Umbilical cord (tissue), 2 donors: Measurements from ENCODE around the gene PCDHGB2. TPM values are rescaled to one million over a fixed set of nuclear protein-coding genes. Genes with fewer than 3 reads are reported as not detected.
A peak's percentile ranks its signal among the peaks of the same experiment; 100 is the strongest.
"Not testable (repeated sequence)": the region's sequence is repeated elsewhere in the genome, so short reads cannot be mapped to it uniquely, and the experiment has no call there.

Experiments
- DNase-seq: peaks from one replicate; pipeline ENCODE4 v3.0.0-alpha.2; 2015; ENCODE audit warnings: low spot score
- total RNA-seq: library from RNA; depleted of rRNA; stranded (reverse); fragments of >200 nt; gene quantifications from one replicate; pipeline ENCODE4 v1.2.3, GENCODE V29; 2014; ENCODE audit warnings: low replicate concordance; ENCODE audit not compliant: insufficient read depth

The PCDHGB2 gene
- 4.6 TPM for total RNA-seq

GRCh38 chr5:141359790-141360426 is at the start of gene PCDHGB2:
Gene PCDHGB2, plus strand, starts transcription at chr5:141359994. Its CDS starts 142 bp downstream, at chr5:141360136.
- no peak for DNase-seq

- DNase-seq = no peak
Observed at GRCh38 chr5:141313711-141314110, 46.1 kb upstream of the PCDHGB2 start.

DNA sequence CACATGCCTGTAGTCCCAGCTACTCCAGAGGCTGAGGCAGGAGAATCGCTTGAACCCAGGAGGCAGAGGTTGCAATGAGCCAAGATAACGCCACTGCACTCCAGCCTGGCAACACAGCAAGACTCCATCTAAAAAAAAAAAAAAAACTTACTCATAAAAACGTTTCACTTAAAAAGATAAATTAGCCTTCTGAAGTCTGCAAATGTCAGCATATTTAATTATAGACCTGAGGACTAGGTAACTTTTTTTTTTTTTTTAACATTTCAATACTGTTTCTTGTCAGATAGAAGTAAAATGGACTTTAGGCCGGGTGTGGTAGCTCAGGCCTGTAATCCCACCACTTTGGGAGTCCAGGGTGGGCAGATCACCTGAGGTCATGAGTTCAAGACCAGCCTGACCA is 42.8 kb upstream of the PCDHGB2 start:
- not testable (repeated sequence) for DNase-seq

DNA sequence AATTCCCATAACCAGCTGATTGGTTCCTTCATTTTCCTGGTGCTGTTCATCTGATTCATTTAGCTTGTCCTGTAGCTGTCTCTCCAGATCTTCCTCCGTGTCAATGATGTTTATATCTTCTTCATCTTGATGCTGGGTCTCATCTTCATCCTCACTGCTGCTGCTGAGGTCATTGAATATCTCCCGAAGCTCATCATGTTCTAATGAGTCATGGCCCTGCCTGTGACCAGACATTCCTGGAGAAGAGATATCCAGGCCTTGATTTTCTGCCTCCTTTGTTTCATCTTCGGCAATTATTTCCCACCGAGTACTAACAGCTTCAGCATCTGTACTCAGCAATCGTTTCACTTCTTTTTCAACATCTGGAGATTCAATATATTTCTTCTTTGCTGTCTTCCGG is 40.6 kb upstream of the PCDHGB2 start:
- DNase-seq = no peak

DNA sequence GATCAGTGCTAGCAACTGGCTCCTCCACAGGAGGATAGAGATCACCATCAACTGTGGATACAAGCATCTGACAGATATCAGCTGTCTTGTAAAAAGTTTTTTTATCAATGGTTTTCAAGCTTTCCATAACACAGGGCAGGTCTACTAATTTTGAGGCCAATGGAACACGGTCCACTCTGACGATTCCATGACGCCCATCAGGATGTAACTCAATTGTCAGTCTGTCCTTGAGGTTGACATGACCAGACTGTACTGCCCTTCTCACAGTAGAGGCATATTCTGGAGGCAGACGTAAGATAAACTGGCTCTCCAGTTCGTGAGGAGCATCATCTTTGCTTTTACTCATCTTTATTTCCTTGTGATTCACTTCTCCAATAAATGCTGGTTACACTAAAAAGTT is 40.1 kb upstream of the PCDHGB2 start:
- no peak for DNase-seq

DNA sequence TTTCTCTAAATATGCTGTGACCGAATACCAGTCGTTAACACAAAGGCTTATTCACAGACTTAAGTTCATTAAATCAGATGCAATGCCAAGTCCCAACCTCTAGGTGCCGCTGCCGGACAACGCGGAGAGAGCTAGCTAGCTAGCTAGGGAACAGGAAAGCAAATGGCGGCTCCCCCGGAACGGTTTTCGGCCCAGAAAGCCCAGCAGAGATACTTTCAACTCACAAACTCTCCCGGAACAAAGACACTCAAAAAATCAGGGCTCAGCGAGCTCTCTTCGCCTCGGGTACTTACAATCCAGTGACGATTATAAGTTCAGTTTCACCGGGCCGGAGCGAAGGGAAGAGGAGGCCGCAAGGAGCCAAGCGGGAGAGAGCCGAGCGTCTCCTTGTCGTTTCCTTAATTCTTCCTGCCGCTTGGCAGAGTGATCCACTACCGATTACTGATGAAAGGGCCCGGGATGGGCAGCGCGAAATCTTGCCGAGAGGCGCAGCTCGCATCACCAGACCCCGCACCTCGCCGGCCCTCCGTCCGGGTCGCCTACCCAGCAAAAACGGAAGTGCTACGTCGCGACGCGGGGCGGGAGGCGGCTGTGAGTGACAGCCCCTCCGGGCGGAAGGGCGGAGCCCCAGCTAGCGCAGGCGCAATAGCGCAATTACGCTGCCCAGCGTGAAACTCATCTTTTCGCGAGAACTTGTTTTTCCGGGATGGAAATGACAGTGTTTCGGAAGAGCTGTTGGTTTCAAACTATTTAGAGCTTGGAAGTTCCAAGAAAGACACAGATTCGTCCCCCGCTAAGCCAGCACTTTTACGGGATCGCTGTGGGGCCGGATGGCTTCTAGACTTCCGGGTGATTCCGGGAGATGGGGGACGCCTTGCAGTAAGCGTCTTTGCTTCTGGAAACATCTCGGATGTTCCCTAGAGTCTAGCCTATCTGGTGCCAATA is 39.3 kb upstream of the PCDHGB2 start, which contains the start of gene TAF7:
TSS of gene TAF7 (minus strand) at position 560 of the 945 bp plus-strand sequence. CDS start 740 bp downstream, outside the sequence.
- DNase-seq = peak; percentile 94

DNA sequence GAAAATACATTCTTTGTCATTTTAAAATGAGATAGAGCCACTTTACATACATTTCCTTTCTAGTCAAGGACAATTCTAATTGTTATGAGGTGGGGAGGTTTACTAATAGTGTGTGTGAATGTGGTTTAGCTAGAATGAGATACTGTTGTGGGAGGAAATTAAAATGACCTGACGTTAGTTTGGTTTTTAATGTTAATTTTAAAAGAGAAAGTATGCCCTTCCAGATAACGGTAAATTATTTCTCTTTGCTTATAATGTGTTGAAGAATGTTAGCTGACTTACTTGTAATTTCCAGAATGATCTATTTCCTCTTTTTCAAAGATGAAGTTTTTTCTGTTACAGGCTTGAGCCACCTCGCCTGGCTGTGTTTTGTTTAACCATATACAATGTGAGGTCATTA is 37.5 kb upstream of the PCDHGB2 start:
- DNase-seq = no peak

DNA sequence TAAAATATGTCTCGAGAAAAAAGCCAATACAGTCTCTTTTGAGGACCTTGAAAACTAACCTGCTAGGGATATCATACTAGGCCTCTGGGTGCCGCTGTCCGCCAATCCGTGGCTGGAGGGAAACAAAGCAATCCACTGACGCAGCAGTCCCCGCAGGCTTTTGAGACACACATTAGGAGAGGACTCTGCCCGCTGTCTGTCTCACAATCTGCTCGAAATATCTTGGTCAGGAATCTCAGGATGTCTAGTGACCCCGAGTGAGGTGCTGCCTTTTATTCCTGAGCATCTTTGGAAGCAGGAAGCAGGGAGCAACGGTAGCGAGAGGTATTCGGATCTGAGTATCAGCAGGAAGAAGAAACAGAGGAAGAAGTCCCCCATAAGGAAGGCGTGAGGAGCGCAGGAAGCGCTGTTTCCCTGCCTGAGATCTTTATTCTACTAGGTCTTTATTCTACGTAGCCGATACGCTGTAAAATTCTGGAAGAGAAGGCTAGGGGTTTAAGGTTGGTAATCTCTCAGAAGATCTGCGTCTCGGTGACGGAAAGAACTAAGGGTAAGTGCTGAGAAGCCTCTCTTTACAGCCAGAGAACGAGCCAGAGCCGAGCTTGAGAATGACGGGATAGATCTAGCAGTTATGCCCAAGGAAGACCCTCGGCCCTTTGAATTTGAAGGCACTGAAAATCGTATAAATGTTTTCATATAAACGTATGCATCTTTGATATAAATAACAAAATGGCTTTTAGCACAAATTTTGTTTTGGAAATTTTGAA is 33.5 kb upstream of the PCDHGB2 start:
- DNase-seq = peak; percentile 24

DNA sequence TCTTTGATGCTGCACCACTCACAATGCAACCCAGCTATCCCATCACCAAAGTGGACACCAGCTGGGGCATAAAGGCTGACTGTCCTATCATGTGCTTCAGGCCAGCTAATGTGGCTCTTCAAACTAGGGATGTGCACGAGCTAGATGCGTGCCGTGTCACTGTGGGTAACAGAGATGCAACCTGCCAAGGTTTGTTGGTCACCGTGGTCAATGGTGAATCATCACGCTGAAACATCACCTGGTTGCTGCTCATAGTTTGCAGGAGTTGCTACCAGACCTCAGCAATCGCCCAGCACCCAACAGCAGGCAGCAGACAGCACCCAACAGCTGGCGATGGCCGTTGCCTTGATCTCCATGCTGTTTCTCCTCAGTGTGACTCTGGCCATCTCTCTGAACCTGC is 31.6 kb upstream of the PCDHGB2 start:
- no peak for DNase-seq

DNA sequence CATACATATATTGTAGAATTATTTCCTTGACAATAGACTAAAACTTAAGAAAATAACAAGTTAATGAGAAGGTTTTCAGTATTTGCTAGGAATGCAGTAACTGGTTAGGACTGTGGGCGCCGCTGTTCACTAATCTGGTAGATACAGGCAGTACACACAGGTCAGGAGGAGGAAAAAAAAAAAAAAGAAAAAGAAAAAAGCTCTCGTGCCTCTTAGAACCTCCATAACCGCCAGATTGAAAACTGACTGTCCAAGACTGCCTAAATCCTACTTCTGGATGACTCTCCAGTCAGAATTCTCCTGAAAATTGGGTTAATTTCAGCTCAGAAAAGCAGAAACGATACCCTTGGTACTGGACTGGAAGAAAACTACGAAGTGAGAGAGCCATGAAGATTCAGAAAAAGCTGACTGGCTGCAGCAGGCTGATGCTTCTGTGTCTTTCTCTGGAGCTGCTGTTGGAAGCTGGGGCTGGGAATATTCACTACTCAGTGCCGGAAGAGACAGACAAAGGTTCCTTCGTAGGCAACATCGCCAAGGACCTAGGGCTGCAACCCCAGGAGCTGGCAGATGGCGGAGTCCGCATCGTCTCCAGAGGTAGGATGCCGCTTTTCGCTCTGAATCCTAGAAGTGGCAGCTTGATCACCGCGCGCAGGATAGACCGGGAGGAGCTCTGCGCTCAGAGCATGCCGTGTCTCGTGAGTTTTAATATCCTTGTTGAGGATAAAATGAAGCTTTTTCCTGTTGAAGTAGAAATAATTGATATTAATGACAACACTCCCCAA is 29.3 kb upstream of the PCDHGB2 start, which contains the start of gene PCDHGA1:
TSS of gene PCDHGA1 (plus strand) at position 216 of the 782 bp plus-strand sequence.
- no peak for DNase-seq

GRCh38 chr5:141332571-141332970 is 27.2 kb upstream of the PCDHGB2 start:
- not testable (repeated sequence) for DNase-seq

DNA sequence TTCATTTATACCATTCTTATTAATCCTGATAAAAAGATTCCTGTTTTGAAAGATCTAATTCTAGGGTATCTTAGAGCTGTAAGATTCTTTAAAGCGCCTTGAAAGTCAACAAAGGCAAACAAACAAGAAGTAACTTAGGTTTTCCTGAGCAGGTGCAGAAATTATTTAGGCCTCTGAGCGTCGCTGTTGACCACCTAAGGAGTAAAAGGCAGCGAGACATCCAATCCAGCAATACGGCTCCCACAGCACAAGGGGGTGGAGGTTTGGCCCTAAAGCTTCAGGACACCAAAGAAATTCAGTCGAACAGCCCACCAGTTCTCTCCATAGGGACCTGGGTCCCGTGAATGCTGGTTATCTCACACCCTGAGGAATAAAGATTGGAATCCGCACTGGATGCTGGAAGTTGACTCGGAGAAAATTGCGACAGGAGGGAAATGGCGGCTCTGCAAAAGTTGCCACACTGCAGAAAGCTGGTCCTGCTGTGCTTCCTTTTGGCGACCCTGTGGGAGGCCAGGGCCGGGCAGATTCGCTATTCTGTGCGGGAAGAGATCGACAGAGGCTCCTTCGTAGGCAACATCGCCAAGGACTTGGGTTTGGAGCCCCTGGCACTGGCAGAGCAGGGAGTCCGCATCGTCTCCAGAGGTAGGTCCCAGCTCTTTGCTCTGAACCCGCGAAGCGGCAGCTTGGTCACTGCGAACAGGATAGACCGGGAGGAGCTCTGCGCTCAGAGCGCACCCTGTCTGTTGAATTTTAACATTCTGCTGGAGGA is 21.1 kb upstream of the PCDHGB2 start, which contains the start of gene PCDHGA2:
TSS of gene PCDHGA2 (plus strand) at position 223 of the 769 bp plus-strand sequence.
- peak; percentile 23 for DNase-seq

- not testable (repeated sequence) for DNase-seq
Observed at GRCh38 chr5:141340781-141341354, 18.9 kb upstream of the PCDHGB2 start.

GRCh38 chr5:141342773-141343172 is 17.0 kb upstream of the PCDHGB2 start:
- DNase-seq = no peak

DNA sequence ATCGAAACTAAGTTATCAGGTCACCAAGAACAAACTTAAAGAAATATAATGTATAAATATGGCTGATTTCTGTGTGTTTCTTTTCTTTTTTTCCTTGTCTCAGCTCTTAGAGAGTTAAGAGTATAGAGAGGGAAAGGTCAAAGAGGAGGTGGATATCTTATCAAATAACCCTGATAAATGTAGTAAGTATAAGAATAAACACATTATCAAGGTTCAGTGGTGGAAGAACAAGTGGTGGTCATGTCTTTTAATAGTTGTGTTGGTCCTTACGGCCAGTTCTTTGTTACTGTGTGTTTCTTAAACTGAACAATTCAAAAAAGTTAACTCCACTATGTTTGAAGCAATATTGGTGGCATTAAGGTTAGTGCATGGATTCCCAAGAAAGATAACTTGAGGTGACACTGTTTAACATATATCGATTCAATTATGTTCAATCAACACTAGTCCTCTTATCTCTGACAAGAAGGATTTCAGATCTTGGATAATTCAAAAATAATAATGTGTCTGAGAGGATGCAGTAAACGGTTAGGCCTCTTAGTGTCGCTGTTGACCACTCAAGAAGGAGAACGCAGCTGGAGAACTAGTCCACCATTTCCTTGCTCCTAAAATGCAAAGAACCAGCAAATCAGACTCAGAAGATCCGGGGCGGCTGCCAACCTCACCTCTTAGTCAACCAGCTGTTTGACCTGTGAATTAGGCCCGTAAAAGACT is 16.4 kb upstream of the PCDHGB2 start, which contains the start of gene PCDHGA3:
TSS of gene PCDHGA3 (plus strand) at position 588 of the 711 bp plus-strand sequence. CDS start 205 bp downstream, outside the sequence.
- no peak for DNase-seq

GRCh38 chr5:141343953-141344463 is 15.8 kb upstream of the PCDHGB2 start:
- no peak for DNase-seq

GRCh38 chr5:141345327-141345726 is 14.5 kb upstream of the PCDHGB2 start:
- no peak for DNase-seq

- not testable (repeated sequence) for DNase-seq
Observed at GRCh38 chr5:141346017-141346416, 13.8 kb upstream of the PCDHGB2 start.
